K562 (cell line): ENCODE measurements around the gene CRABP2. TPM values are rescaled to one million over a fixed set of nuclear protein-coding genes. Genes with fewer than 3 reads are reported as not detected.

Experiments used
- ADNP ChIP-seq: fragments of 200-800 bp; sonication (Bioruptor generic); IDR thresholded peaks from 2 replicates; pipeline ENCODE4 v1.6.1; 2016; ENCODE audit warnings: missing genetic modification characterization, missing compliant biosample characterization
- BRF2 ChIP-seq: IDR thresholded peaks from 3 replicates; pipeline ENCODE4 v1.6.1; 2011; ENCODE audit warnings: borderline replicate concordance, mild to moderate bottlenecking; ENCODE audit not compliant: insufficient read length, insufficient read depth
- E2F4 ChIP-seq: sonication (generic); formaldehyde crosslinking; IDR thresholded peaks from 2 replicates; pipeline ENCODE4 v1.8.0; 2022; ENCODE audit warnings: mild to moderate bottlenecking, low read depth, missing genetic modification reagents
- ESRRB ChIP-seq: fragments of 250-450 bp; sonication (Bioruptor Pico); IDR thresholded peaks from 2 replicates; pipeline ENCODE4 v1.5.0; 2020; ENCODE audit warnings: mild to moderate bottlenecking, moderate library complexity, borderline replicate concordance
- ETV1 ChIP-seq: fragments of 450-650 bp; conservative IDR thresholded peaks from 2 replicates; pipeline ENCODE4 v1.6.1; 2016; ENCODE audit warnings: missing genetic modification characterization, control low read depth, low read depth, missing compliant biosample characterization
- ETV5 ChIP-seq: sonication (generic); formaldehyde crosslinking; IDR thresholded peaks from 2 replicates; pipeline ENCODE4 v1.4.0; 2020; ENCODE audit warnings: low read depth, mild to moderate bottlenecking, missing genetic modification reagents
- FIP1L1 ChIP-seq: fragments of 200-400 bp; formaldehyde crosslinking; IDR thresholded peaks from 2 replicates; pipeline ENCODE4 v1.6.1; 2018; ENCODE audit warnings: mild to moderate bottlenecking, low read depth, low read length; ENCODE audit not compliant: poor library complexity, severe bottlenecking
- HCFC1 ChIP-seq: IDR thresholded peaks from 2 replicates; pipeline ENCODE4 v1.6.1; 2012; ENCODE audit warnings: low read depth, low read length, improper control_type of control experiment
- HDAC8 ChIP-seq: fragments of 450-650 bp; IDR thresholded peaks from 2 replicates; pipeline ENCODE4 v1.6.1; 2016; ENCODE audit warnings: mild to moderate bottlenecking, missing genetic modification characterization, moderate library complexity, missing compliant biosample characterization
- LCOR ChIP-seq: sonication (generic); formaldehyde crosslinking; IDR thresholded peaks from 2 replicates; pipeline ENCODE4 v1.8.0; 2022; ENCODE audit warnings: mild to moderate bottlenecking, missing genetic modification reagents
- MEF2D ChIP-seq: conservative IDR thresholded peaks from 2 replicates; pipeline ENCODE4 v1.6.1; 2016; ENCODE audit warnings: low read depth, missing genetic modification characterization, missing compliant biosample characterization
- NR2C2 ChIP-seq, 2 experiments: fragments of 200-800 bp in 1 of 2; sonication (Bioruptor generic) in 1 of 2; sonication (generic) in 1 of 2; formaldehyde crosslinking in 1 of 2; IDR thresholded peaks; 2 replicates each; pipeline versions ENCODE4 v1.6.1 to v1.8.0; 2016 to 2022; ENCODE audit warnings: mild to moderate bottlenecking in 1 of 2, missing compliant biosample characterization in 1 of 2, missing genetic modification characterization in 1 of 2, missing genetic modification reagents in 1 of 2
- PML ChIP-seq: IDR thresholded peaks from 2 replicates; pipeline ENCODE4 v1.6.1; 2012; ENCODE audit warnings: low read length, inconsistent platforms
- POLR2G ChIP-seq: fragments of 200-400 bp; formaldehyde crosslinking; IDR thresholded peaks from 2 replicates; pipeline ENCODE4 v1.6.1; 2017; ENCODE audit warnings: low read depth, mild to moderate bottlenecking, antibody characterized with exemption, low read length, moderate library complexity
- RFX1 ChIP-seq: fragments of 450-650 bp; IDR thresholded peaks from 2 replicates; pipeline ENCODE4 v1.6.1; 2016; ENCODE audit warnings: mild to moderate bottlenecking, moderate library complexity
- TAF15 ChIP-seq: fragments of 200-400 bp; formaldehyde crosslinking; IDR thresholded peaks from 2 replicates; pipeline ENCODE4 v1.6.1; 2017; ENCODE audit warnings: mild to moderate bottlenecking, low read depth, low read length, moderate library complexity
- TFE3 ChIP-seq: fragments of 450-650 bp; formaldehyde crosslinking; IDR thresholded peaks from 2 replicates; pipeline ENCODE4 v1.4.0; 2020; ENCODE audit warnings: mild to moderate bottlenecking, mixed read lengths
- TGIF2 ChIP-seq: sonication (generic); formaldehyde crosslinking; IDR thresholded peaks from 2 replicates; pipeline ENCODE4 v1.8.1; 2022; ENCODE audit warnings: mild to moderate bottlenecking, missing genetic modification reagents, moderate library complexity
- YBX1 ChIP-seq: fragments of 450-650 bp; IDR thresholded peaks from 2 replicates; pipeline ENCODE4 v1.7.1; 2016; ENCODE audit warnings: mild to moderate bottlenecking
- ZNF561 ChIP-seq: fragments of 450-650 bp; formaldehyde crosslinking; conservative IDR thresholded peaks from 2 replicates; pipeline ENCODE4 v1.4.0; 2020; ENCODE audit warnings: mild to moderate bottlenecking, moderate library complexity
- ZZZ3 ChIP-seq: fragments of 450-650 bp; IDR thresholded peaks from 2 replicates; pipeline ENCODE4 v1.6.1; 2016; ENCODE audit warnings: antibody characterized with exemption, mild to moderate bottlenecking, moderate library complexity
- polyA plus RNA-seq, 8 experiments: library from polyadenylated mRNA; depleted of rRNA in 4 of 8; stranded (reverse) in 5 of 8; unstranded in 3 of 8; fragments of >200 nt; fragmentation: Nextera tagmentation in 2 of 8; fragmentation: Illumina TruSeq in 1 of 8; extraction: Ambion mirVana in 2 of 8; extraction: Trizol in 1 of 8; gene quantifications; 2 replicates each; pipeline versions ENCODE4 v1.2.1 to v1.2.3, GENCODE V29; 2011 to 2014; ENCODE audit warnings: inconsistent platforms in 1 of 8, missing spikeins in 1 of 8
- total RNA-seq, 7 experiments: library from RNA; depleted of rRNA in 6 of 7; stranded (reverse); fragments of >200 nt in 6 of 7; fragmentation: Illumina TruSeq in 2 of 7; extraction: Trizol in 2 of 7; gene quantifications; 2 replicates each; pipeline versions ENCODE4 v1.2.1 to v1.2.3, GENCODE V29; 2011 to 2021; ENCODE audit warnings: low replicate concordance in 1 of 7

Gene CRABP2
- total and polyA plus RNA-seq, 9 of the 15 experiments (the other 6 are each of a cell fraction or from before 2014, with no cell fraction given): 0.30 to 2.5 (median 0.82) TPM

DNA sequence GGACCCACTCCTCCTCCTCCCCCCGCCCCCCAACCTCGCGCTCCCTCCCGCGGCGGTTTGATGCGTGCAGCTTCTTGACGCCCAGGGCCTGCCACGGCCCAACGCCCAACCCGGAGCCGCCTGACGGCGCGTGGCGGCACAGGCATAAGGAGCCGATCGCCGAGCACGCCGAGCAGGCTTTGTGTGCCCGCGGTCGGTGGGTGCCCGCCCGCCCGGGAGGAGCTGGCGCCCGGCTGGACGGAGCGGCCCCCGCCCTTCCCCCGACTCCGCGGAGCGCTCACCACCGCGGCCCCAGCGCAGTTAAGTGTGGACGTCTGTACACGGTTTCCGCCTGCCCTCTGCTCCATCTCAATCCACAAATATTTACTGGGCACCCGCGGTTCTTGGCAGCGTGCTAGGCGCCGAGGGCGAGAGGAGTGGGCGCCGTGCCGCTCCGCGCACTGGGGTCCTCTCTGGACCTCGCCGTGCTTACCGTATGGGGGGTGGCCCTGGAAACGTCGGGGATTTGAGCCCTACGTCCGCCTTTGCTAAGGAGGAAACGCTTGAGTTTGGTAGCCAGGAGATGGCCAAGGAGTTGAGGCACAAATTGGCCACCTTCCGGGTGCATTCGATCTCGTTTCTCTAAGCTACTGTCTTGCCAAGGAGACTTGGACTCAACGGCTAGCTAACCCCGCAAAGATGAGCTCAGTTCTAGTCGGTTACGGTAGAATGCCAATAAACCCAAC, 46.5 kb upstream of the CRABP2 start (continued):
- no peak for TF ChIP-seq ADNP (tag)
- TF ChIP-seq HDAC8 (tag): no peak
- no peak for TF ChIP-seq YBX1
- TF ChIP-seq PML: 0 out of 2 replicates have a peak, but pooled peaks have one; percentile 13
- TF ChIP-seq FIP1L1: peak; percentile 12
- no peak for TF ChIP-seq LCOR
- no peak for TF ChIP-seq TFE3 (CRISPR knock-in tag)
- TF ChIP-seq RFX1: no peak
- TF ChIP-seq E2F4: peak; percentile 75; the same call in 1 of the 2 replicates
- no peak for TF ChIP-seq ETV1 (tag)
- peak; percentile 76 for TF ChIP-seq POLR2G
- TF ChIP-seq ESRRB (CRISPR knock-in tag): no peak
- TF ChIP-seq HCFC1: peak; percentile 77
- TF ChIP-seq TGIF2 (CRISPR knock-in tag): no peak
- no peak for TF ChIP-seq ZZZ3
- TF ChIP-seq BRF2: no peak
- TF ChIP-seq ZNF561 (CRISPR knock-in tag): no peak
- TF ChIP-seq NR2C2 (CRISPR knock-in tag; IDR thresholded peaks at IDR 0.05): peak; percentile 9; the same call in 1 of the 2 replicates
- TF ChIP-seq NR2C2 (tag; IDR thresholded peaks at IDR 0.05): no peak
- TF ChIP-seq MEF2D: no peak
- TF ChIP-seq TAF15: no peak
- no peak for TF ChIP-seq ETV5 (CRISPR knock-in tag)
